ENCODE data around the gene TRPV6. TPM values are rescaled to one million over a fixed set of nuclear protein-coding genes. Genes with fewer than 3 reads are reported as not detected.

TRPV6 gene
- total RNA-seq, 1 experiment from 2014 or later: 1.7 TPM

DNA sequence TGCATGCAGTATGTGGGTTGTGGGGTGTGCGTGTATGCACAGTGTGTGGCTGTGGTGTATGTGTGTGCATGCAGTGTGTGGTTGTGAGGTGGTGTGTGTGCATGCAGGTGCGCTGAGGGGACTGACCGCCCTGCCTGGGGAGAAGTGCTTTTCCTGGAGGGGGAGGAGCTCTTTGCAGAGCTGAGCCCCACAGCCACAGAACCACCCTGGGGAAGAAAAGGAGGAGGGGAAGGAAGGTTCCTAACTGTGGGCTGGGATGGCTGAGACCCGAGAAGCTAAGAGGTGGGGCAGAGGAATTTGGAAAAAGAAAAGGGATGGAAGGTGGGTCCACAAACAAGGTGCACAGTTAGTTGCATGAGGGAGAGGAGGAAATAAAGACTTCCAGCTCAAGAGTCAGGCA, 48.1 kb upstream of the TRPV6 start, which contains the start of gene TRPV5:
Gene TRPV5, minus strand, starts transcription at position 123 of the 400 bp plus-strand sequence. CDS start 287 bp downstream, outside the sequence.
- Histone ChIP-seq H3K4me3 (replicated peaks in 1 of 2; ENCODE audit: low read depth in 1 of 2, low read length in 2 of 2) (no peak within 1 kb of the TSS), H3K36me3 (ENCODE audit: control insufficient read depth in 1 of 2, insufficient read depth in 2 of 2, low read length in 2 of 2) (no peaks in the 10 kb centered on the region), H3K9me3 (ENCODE audit: control insufficient read depth in 1 of 2, insufficient read depth in 1 of 2, low read depth in 1 of 2, low read length in 2 of 2) (no peaks in the 10 kb centered on the region), H3K27ac (ENCODE audit: low read depth, low read length) (no peak within 1 kb of the TSS), H4K20me1 (ENCODE audit: insufficient read depth) (no peaks in the 10 kb centered on the region), H3K9ac (ENCODE audit: low read length) (no peak within 1 kb of the TSS), H3K27me3 (ENCODE audit: insufficient read depth, low read length) (no peaks in the 10 kb centered on the region), H2AFZ (ENCODE audit: low read depth, low read length, poor library complexity, severe bottlenecking) (no peak within 1 kb of the TSS), H3K79me2 (ENCODE audit: insufficient read depth, low read length) (no peaks in the 10 kb centered on the region), H3K4me2 (ENCODE audit: low read length) (no peak within 1 kb of the TSS), H3K9me2 (ENCODE audit: insufficient read depth) (no peaks in the 10 kb centered on the region), H3K4me1 (ENCODE audit: control insufficient read depth in 1 of 2, insufficient read depth in 2 of 2, low read length in 2 of 2) (no peaks in the 10 kb centered on the region)
- RAD21 ChIA-PET (ENCODE audit: low non-redundant PET in 1 of 2, low total read pairs in 2 of 2, uncharacterized antibody in 2 of 2, unreplicated experiment in 2 of 2): no interaction called here
- POLR2A ChIA-PET: no interaction called here
- no peak for DNase-seq (ENCODE audit: low read depth, low spot score)
- intact Hi-C loops (cut with micrococcal nuclease): no loop called here
- TF ChIP-seq ZBTB33 (IDR thresholded peaks at IDR 0.05; ENCODE audit: extremely low read depth, insufficient replicate concordance, low read length) (no peak), EZH2 (IDR thresholded peaks at IDR 0.05) (no peak), SIN3A (IDR thresholded peaks at IDR 0.05; ENCODE audit: low read depth) (no peak)
- ATAC-seq: no peak
- no TSS peak for BruUV-seq (replicated peaks)
- CTCF ChIA-PET: no interaction called here

DNA sequence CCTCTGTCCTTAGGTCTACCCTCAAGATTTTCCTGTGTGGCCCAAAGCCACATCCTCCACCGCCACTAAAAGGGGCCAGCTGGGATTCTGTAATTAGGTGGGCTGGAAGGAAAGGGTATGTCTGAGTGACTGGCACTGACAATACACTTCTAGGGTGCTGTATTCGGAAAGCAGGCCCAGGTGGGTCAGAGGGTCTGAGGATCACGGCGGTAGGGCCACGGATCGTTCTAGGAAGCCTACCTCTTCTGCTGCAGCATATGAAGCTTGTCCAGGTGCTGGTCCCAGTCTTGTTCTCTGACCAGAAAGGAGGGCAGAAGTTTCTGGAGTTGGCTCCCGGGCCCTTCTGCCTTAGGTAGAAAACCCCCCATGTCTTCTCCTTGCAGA, 47.5 kb upstream of the TRPV6 start:
- CTCF ChIA-PET: no interaction called here
- POLR2A ChIA-PET: no interaction called here
- no peaks in the 10 kb centered on the region for H3K36me3 ChIP-seq (ENCODE audit: control insufficient read depth in 1 of 2, insufficient read depth in 2 of 2, low read length in 2 of 2)
- no peaks in the 10 kb centered on the region for H4K20me1 ChIP-seq (ENCODE audit: insufficient read depth)
- no peak overlapping the region for H3K27ac ChIP-seq (ENCODE audit: low read depth, low read length)
- H3K9ac ChIP-seq (ENCODE audit: low read length): no peak overlapping the region
- RAD21 ChIA-PET (ENCODE audit: low non-redundant PET in 1 of 2, low total read pairs in 2 of 2, uncharacterized antibody in 2 of 2, unreplicated experiment in 2 of 2): no interaction called here
- no TSS peak for BruUV-seq (replicated peaks)
- DNase-seq (ENCODE audit: low read depth, low spot score) (no peak), ATAC-seq (no peak)
- intact Hi-C loops (cut with micrococcal nuclease): no loop called here
- H3K4me2 ChIP-seq (ENCODE audit: low read length): no peak overlapping the region
- no peak overlapping the region for H2AFZ ChIP-seq (ENCODE audit: low read depth, low read length, poor library complexity, severe bottlenecking)
- no peaks in the 10 kb centered on the region for H3K9me3 ChIP-seq (ENCODE audit: control insufficient read depth in 1 of 2, insufficient read depth in 1 of 2, low read depth in 1 of 2, low read length in 2 of 2)
- H3K4me3 ChIP-seq (replicated peaks in 1 of 2; ENCODE audit: low read depth in 1 of 2, low read length in 2 of 2): no peak overlapping the region
- no peaks in the 10 kb centered on the region for H3K9me2 ChIP-seq (ENCODE audit: insufficient read depth)
- H3K79me2 ChIP-seq (ENCODE audit: insufficient read depth, low read length): no peaks in the 10 kb centered on the region
- TF ChIP-seq ZFX (IDR thresholded peaks at IDR 0.05) (no peak), MAX (IDR thresholded peaks at IDR 0.05) (no peak), ZNF274 (IDR thresholded peaks at IDR 0.05; ENCODE audit: low read depth, low read length) (no peak), ZBTB33 (IDR thresholded peaks at IDR 0.05; ENCODE audit: extremely low read depth, insufficient replicate concordance, low read length) (no peak), CEBPB (IDR thresholded peaks at IDR 0.05; ENCODE audit: low read depth) (no peak)
- TF ChIP-seq, protein P1, sequence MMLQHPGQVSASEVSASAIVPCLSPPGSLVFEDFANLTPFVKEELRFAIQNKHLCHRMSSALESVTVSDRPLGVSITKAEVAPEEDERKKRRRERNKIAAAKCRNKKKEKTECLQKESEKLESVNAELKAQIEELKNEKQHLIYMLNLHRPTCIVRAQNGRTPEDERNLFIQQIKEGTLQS (IDR thresholded peaks at IDR 0.05): no peak
- H3K27me3 ChIP-seq (ENCODE audit: insufficient read depth, low read length): no peaks in the 10 kb centered on the region
- H3K4me1 ChIP-seq (ENCODE audit: control insufficient read depth in 1 of 2, insufficient read depth in 2 of 2, low read length in 2 of 2): no peaks in the 10 kb centered on the region
